Astrocyte (in vitro differentiated cells and primary cell): ENCODE measurements around the gene TAF5L. TPM values are rescaled to one million over a fixed set of nuclear protein-coding genes. Genes with fewer than 3 reads are reported as not detected.

Experiments
- DNase-seq: peaks from one replicate; pipeline ENCODE4 v3.0.0-alpha.2; 2010; ENCODE audit warnings: low read depth
- FAIRE-seq: peaks from 2 replicates; lab custom pipeline; 2011; peaks lifted over from hg19 to GRCh38; lab: Jason Lieb, UNC
- H2AFZ ChIP-seq: 2 replicates; pipeline ENCODE4 v1.6.0; 2012; ENCODE audit warnings: low read depth, low read length, inconsistent platforms
- H3K27ac ChIP-seq: 2 replicates; pipeline ENCODE4 v1.5.1; 2011; ENCODE audit warnings: low read depth, low read length, inconsistent platforms
- H3K27me3 ChIP-seq: 2 replicates; pipeline ENCODE4 v1.6.0; 2011; ENCODE audit warnings: low read length, inconsistent platforms; ENCODE audit not compliant: insufficient read depth
- H3K36me3 ChIP-seq: 2 replicates; pipeline ENCODE4 v1.5.1; 2011; ENCODE audit warnings: low read length, inconsistent platforms; ENCODE audit not compliant: insufficient read depth
- H3K4me1 ChIP-seq: 2 replicates; pipeline ENCODE4 v1.5.1; 2011; ENCODE audit warnings: low read length, inconsistent platforms; ENCODE audit not compliant: insufficient read depth
- H3K4me2 ChIP-seq: 2 replicates; pipeline ENCODE4 v1.6.0; 2012; ENCODE audit warnings: low read length, inconsistent platforms
- H3K4me3 ChIP-seq: 2 replicates; pipeline ENCODE4 v1.5.1; 2011; ENCODE audit warnings: low read depth, mild to moderate bottlenecking, low read length, inconsistent platforms; ENCODE audit not compliant: insufficient read depth
- H3K79me2 ChIP-seq: 2 replicates; pipeline ENCODE4 v1.6.0; 2012; ENCODE audit warnings: mild to moderate bottlenecking, low read length, inconsistent platforms; ENCODE audit not compliant: insufficient read depth
- H3K9ac ChIP-seq: 2 replicates; pipeline ENCODE4 v1.6.0; 2012; ENCODE audit warnings: mild to moderate bottlenecking, low read length, inconsistent platforms
- H3K9me3 ChIP-seq: 2 replicates; pipeline ENCODE4 v1.5.1; 2012; ENCODE audit warnings: low read depth, mild to moderate bottlenecking, low read length, inconsistent platforms; ENCODE audit not compliant: insufficient read depth
- H4K20me1 ChIP-seq: 2 replicates; pipeline ENCODE4 v1.6.0; 2012; ENCODE audit warnings: low read length, inconsistent platforms; ENCODE audit not compliant: insufficient read depth
- H3K27ac Mint-ChIP-seq: one replicate; pipeline ENCODE4 v1.8.0; 2021; ENCODE audit warnings: mild to moderate bottlenecking, mixed read lengths; ENCODE audit not compliant: unreplicated experiment
- H3K27me3 Mint-ChIP-seq: one replicate; pipeline ENCODE4 v1.8.0; 2021; ENCODE audit warnings: low read depth, mixed read lengths; ENCODE audit not compliant: unreplicated experiment
- H3K36me3 Mint-ChIP-seq: one replicate; pipeline ENCODE4 v1.8.0; 2021; ENCODE audit warnings: low read depth, mixed read lengths; ENCODE audit not compliant: unreplicated experiment
- H3K4me1 Mint-ChIP-seq: one replicate; pipeline ENCODE4 v1.8.0; 2021; ENCODE audit warnings: low read depth, mixed read lengths; ENCODE audit not compliant: unreplicated experiment
- H3K4me3 Mint-ChIP-seq: one replicate; pipeline ENCODE4 v1.8.0; 2021; ENCODE audit warnings: mild to moderate bottlenecking, moderate library complexity, mixed read lengths; ENCODE audit not compliant: unreplicated experiment
- H3K9me3 Mint-ChIP-seq: one replicate; pipeline ENCODE4 v1.8.0; 2021; ENCODE audit warnings: mild to moderate bottlenecking, mixed read lengths; ENCODE audit not compliant: unreplicated experiment
- CTCF ChIP-seq: IDR thresholded peaks from 2 replicates; pipeline ENCODE4 v1.5.1; 2011; ENCODE audit warnings: low read depth, mild to moderate bottlenecking, inconsistent platforms, low read length, moderate library complexity; ENCODE audit not compliant: insufficient read depth
- EZH2 ChIP-seq: IDR thresholded peaks from 2 replicates; pipeline ENCODE4 v1.6.1; 2012; ENCODE audit warnings: mild to moderate bottlenecking, low read length, inconsistent platforms; ENCODE audit not compliant: insufficient read depth
- total RNA-seq: library from RNA; stranded (reverse); gene quantifications from 2 replicates; pipeline ENCODE4 v1.2.1, GENCODE V29; 2021

TAF5L gene
- total RNA-seq, 1 donor from 2014 or later: 23.5 TPM

- H3K79me2 ChIP-seq: no peaks in the 10 kb centered on the region
- no peak overlapping the region for H3K4me3 ChIP-seq
- Mint-ChIP-seq H3K4me3 (no peak overlapping the region), H3K36me3 (no peaks in the 10 kb centered on the region), H3K9me3 (peaks cover under 1% of the 10 kb centered on the region), H3K27me3 (no peaks in the 10 kb centered on the region), H3K27ac (no peak overlapping the region), H3K4me1 (peaks cover 10% of the 10 kb centered on the region)
- no peak overlapping the region for H3K27ac ChIP-seq
- H3K9ac ChIP-seq: no peak overlapping the region
- no peak for FAIRE-seq
- H3K36me3 ChIP-seq: no peaks in the 10 kb centered on the region
- peaks cover 3% of the 10 kb centered on the region for H3K27me3 ChIP-seq
- peak overlapping the region; percentile 67 for H2AFZ ChIP-seq
- H3K9me3 ChIP-seq: no peaks in the 10 kb centered on the region
- TF ChIP-seq EZH2: no peak
- TF ChIP-seq CTCF: no peak
- H3K4me1 ChIP-seq: peaks cover 7% of the 10 kb centered on the region
- peak; percentile 18 for DNase-seq
- peak overlapping the region; percentile 64 for H3K4me2 ChIP-seq
- H4K20me1 ChIP-seq: no peaks in the 10 kb centered on the region
Observed at GRCh38 chr1:229579059-229579673, 46.8 kb downstream of the TAF5L start.

- peaks cover 7% of the 10 kb centered on the region for H3K4me1 ChIP-seq
- peak overlapping the region; percentile 64 for H3K4me2 ChIP-seq
- H3K4me1 Mint-ChIP-seq: peaks cover 10% of the 10 kb centered on the region
- no peaks in the 10 kb centered on the region for H3K36me3 Mint-ChIP-seq
- no peaks in the 10 kb centered on the region for H4K20me1 ChIP-seq
- H3K9me3 Mint-ChIP-seq: peaks cover 3% of the 10 kb centered on the region
- H3K27ac Mint-ChIP-seq: no peak overlapping the region
- H3K27ac ChIP-seq: no peak overlapping the region
- no peak overlapping the region for H3K9ac ChIP-seq
- no peaks in the 10 kb centered on the region for H3K36me3 ChIP-seq
- no peak overlapping the region for H3K4me3 ChIP-seq
- H3K79me2 ChIP-seq: no peaks in the 10 kb centered on the region
- H3K27me3 Mint-ChIP-seq: no peaks in the 10 kb centered on the region
- H3K27me3 ChIP-seq: peaks cover 3% of the 10 kb centered on the region
- no peak for FAIRE-seq
- H2AFZ ChIP-seq: no peak overlapping the region
- TF ChIP-seq EZH2 (no peak), CTCF (no peak)
- DNase-seq: no peak
- H3K9me3 ChIP-seq: no peaks in the 10 kb centered on the region
- no peak overlapping the region for H3K4me3 Mint-ChIP-seq
Observed at GRCh38 chr1:229578168-229579058, 47.5 kb downstream of the TAF5L start.
